ENCODE results near the gene RFXANK.

The RFXANK gene

GRCh38 chr19:19185853-19186740, 6.0 kb upstream of the RFXANK start:
- peak; percentile 53 for TF ChIP-seq CTCF (IDR thresholded peaks at IDR 0.05; ENCODE audit: low read depth, low read length)
- DNase-seq (ENCODE audit: extremely low read depth, low read depth): no peak

- no peak for DNase-seq (ENCODE audit: extremely low read depth, low read depth)
- TF ChIP-seq CTCF (IDR thresholded peaks at IDR 0.05; ENCODE audit: low read depth, low read length): no peak
These were observed 5.3 kb upstream of the RFXANK start for GRCh38 chr19:19186742-19187141.

- no peak for TF ChIP-seq CTCF (IDR thresholded peaks at IDR 0.05; ENCODE audit: low read depth, low read length)
- no peak for DNase-seq (ENCODE audit: extremely low read depth, low read depth)
These were observed 335 bp upstream of the RFXANK start for GRCh38 chr19:19191768-19192077.

GRCh38 chr19:19192910-19193423, 909 bp downstream of the RFXANK start:
- no peak for TF ChIP-seq CTCF (IDR thresholded peaks at IDR 0.05; ENCODE audit: low read depth, low read length)
- no peak for DNase-seq (ENCODE audit: extremely low read depth, low read depth)

GRCh38 chr19:19193926-19194325, 1.9 kb downstream of the RFXANK start:
- TF ChIP-seq CTCF (IDR thresholded peaks at IDR 0.05; ENCODE audit: low read depth, low read length): no peak
- DNase-seq (ENCODE audit: extremely low read depth, low read depth): no peak

GRCh38 chr19:19201697-19202630, 9.9 kb downstream of the RFXANK start:
- no peak for TF ChIP-seq CTCF (IDR thresholded peaks at IDR 0.05; ENCODE audit: low read depth, low read length)
- no peak for DNase-seq (ENCODE audit: extremely low read depth, low read depth)

- DNase-seq (ENCODE audit: extremely low read depth, low read depth): no peak
- no peak for TF ChIP-seq CTCF (IDR thresholded peaks at IDR 0.05; ENCODE audit: low read depth, low read length)
These were observed 10.6 kb downstream of the RFXANK start for GRCh38 chr19:19202707-19203011.
